ES-I3 (cell line): Measurements from ENCODE around the gene IQCH.
"Not testable (repeated sequence)": the region's sequence is repeated elsewhere in the genome, so short reads cannot be mapped to it uniquely, and the experiment has no call there.

Experiments
- H3K36me3 ChIP-seq: 2 replicates; pipeline ENCODE4 v1.6.1; 2013; ENCODE audit warnings: mild to moderate bottlenecking, low read length, control low read depth, moderate library complexity; ENCODE audit not compliant: insufficient read depth
- H3K4me1 ChIP-seq: 2 replicates; pipeline ENCODE4 v1.6.1; 2013; ENCODE audit warnings: mild to moderate bottlenecking, control low read depth, low read length; ENCODE audit not compliant: insufficient read depth
- H3K9ac ChIP-seq: 2 replicates; pipeline ENCODE4 v1.6.1; 2013; ENCODE audit warnings: low read depth, mild to moderate bottlenecking, low read length, moderate library complexity
- H3K9me3 ChIP-seq: 2 replicates; pipeline ENCODE4 v1.6.1; 2013; ENCODE audit warnings: mild to moderate bottlenecking, low read length, moderate library complexity; ENCODE audit not compliant: control insufficient read depth, insufficient read depth

IQCH gene

DNA sequence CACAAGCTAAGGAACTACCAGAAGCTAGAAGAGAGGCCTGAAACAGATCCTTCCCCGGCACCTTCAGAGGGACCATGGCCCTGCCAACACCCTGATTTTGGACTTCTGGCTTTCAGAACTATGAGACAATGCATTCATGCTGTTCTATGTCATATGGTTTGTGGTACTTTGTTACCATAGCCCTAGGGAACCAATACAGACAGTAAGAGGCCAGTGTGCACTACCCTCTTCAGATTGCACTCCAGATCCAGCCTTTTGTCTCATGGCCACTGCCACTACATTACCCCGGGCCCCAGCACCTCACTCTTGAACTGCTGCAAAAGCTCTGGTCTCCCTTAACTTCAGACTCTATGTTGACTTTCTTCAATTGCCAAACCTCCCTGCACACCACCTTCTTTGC lies 24.1 kb upstream of the IQCH start:
- H3K36me3 ChIP-seq, result peaks cover 5% of the 10 kb centered on the region; the same call in 1 of the 2 replicates
- no peaks in the 10 kb centered on the region for H3K4me1 ChIP-seq
- H3K9ac ChIP-seq, result no peak overlapping the region
- no peaks in the 10 kb centered on the region for H3K9me3 ChIP-seq

GRCh38 chr15:67232591-67232990 lies 22.0 kb upstream of the IQCH start:
- no peaks in the 10 kb centered on the region for H3K4me1 ChIP-seq
- no peaks in the 10 kb centered on the region for H3K9me3 ChIP-seq
- H3K9ac ChIP-seq, result no peak overlapping the region
- peaks cover 5% of the 10 kb centered on the region; the same call in 1 of the 2 replicates for H3K36me3 ChIP-seq

- H3K4me1 ChIP-seq, result peaks cover 28% of the 10 kb centered on the region
- no peaks in the 10 kb centered on the region for H3K9me3 ChIP-seq
- H3K9ac ChIP-seq, result no peak overlapping the region
- H3K36me3 ChIP-seq, result no peaks in the 10 kb centered on the region
These were observed 14.1 kb upstream of the IQCH start for GRCh38 chr15:67240235-67241131.

DNA sequence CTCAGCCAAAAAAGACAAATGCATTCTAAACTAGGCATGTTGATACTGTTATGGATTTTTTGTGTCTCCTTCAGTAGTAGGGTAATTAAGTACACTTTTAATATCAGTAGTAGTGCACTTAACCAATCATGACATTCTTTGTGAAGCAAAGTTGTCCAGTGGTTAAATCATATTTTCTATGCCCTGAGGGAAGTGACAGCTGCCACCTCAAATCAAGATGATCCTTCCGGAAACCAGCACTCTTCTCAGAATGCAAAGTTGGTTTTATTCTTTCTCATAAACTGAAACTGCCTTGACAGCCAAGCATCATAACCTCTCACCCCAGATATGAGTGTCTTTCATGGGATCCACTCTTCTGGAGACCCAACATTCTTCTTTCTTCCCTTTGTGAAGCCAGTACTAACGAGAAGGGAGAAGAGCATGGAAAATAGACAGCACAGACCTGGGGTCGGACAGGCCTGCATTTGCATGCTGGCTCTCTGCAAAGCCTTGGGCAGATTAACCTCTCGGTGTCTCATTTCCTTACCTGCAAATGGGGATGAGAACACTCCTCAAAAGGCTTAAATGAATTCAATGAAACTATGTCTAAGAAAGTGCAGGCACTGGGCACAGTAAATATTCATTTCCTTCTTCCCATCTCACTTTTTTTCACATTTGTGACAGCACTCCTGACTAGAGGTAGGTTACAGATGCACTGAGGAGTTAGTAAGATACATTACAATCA lies 13.3 kb upstream of the IQCH start:
- Histone ChIP-seq H3K9me3 (no peaks in the 10 kb centered on the region), H3K9ac (no peak overlapping the region), H3K36me3 (no peaks in the 10 kb centered on the region), H3K4me1 (peaks cover 28% of the 10 kb centered on the region)

- no peaks in the 10 kb centered on the region for H3K9me3 ChIP-seq
- no peaks in the 10 kb centered on the region for H3K36me3 ChIP-seq
- H3K4me1 ChIP-seq, result peaks cover 28% of the 10 kb centered on the region
- H3K9ac ChIP-seq, result no peak overlapping the region
These were observed 11.9 kb upstream of the IQCH start for GRCh38 chr15:67242708-67243111.

DNA sequence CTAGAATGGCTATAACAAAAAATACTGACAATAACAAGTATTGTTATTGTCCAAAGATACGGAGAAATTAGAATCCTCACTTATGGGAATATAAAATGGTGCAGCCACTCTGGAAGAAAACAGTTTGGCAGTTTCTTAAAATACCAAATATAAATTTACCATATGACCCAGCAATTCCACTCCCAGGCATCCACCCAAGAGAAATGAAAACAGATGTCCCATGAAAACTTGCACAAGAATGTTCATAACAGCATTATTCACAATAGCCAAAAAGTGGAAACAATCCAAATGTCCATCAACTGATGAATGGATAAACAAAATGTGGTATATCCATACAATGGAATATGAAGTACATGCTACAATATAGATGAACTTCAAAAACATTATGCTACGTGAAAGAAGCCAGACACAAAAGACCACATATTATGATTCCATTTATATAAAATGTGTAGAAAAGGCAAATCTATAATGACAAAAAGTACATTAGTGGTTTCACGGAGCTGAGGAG lies 9.6 kb upstream of the IQCH start:
- Histone ChIP-seq H3K36me3 (no peaks in the 10 kb centered on the region), H3K9ac (no peak overlapping the region), H3K9me3 (no peaks in the 10 kb centered on the region), H3K4me1 (peaks cover 28% of the 10 kb centered on the region)

GRCh38 chr15:67246606-67247005 lies 8.0 kb upstream of the IQCH start:
- H3K4me1 ChIP-seq, result peaks cover 14% of the 10 kb centered on the region
- not testable (repeated sequence) for H3K36me3 ChIP-seq, H3K9ac ChIP-seq, H3K9me3 ChIP-seq

DNA sequence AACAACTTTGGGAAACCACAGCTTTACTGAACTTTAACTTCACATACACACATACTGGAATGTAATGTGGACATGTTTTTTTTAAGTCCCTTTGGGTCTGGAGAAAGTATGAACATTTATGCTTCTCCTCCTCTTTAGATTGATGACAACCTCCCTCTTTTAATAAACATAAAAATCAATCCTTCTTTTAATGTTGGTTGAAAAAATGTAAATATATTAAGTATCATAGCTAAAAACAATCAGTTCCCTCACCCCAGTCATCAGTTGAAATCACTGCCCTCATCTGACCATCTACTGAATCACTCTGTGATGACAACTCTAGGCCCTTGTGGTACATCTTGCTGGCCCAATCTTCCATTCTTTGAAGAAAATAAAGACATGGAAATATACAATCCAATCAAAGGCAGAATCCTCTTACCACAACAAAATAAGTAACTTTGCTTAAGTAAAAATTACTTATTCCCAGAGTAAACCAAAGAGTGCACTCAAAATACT lies 6.5 kb upstream of the IQCH start:
- no peaks in the 10 kb centered on the region for H3K36me3 ChIP-seq
- peaks cover 5% of the 10 kb centered on the region for H3K4me1 ChIP-seq
- no peaks in the 10 kb centered on the region for H3K9me3 ChIP-seq
- no peak overlapping the region for H3K9ac ChIP-seq

DNA sequence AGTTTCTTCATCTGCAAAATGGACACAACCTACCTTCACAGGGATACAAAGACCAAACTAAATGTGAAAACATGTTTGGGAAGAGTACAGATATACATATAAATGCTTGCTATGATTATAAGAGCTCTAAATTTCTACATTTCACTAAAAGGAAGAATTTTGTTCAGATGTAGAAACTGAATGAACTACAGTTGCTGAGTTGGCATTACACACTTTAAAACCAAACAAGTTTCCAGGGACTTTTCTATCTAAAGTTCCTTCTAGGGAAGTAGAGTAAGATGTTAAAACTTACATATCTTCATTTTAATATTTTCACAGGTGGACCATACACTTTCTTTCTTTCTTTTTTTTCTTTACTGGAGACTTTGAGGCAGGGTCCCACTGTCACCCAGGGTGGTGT lies 4.8 kb upstream of the IQCH start:
- no peak overlapping the region for H3K9ac ChIP-seq
- H3K36me3 ChIP-seq, result no peaks in the 10 kb centered on the region
- no peaks in the 10 kb centered on the region for H3K9me3 ChIP-seq
- no peaks in the 10 kb centered on the region for H3K4me1 ChIP-seq

- no peaks in the 10 kb centered on the region for H3K36me3 ChIP-seq
- H3K9ac ChIP-seq, result no peak overlapping the region
- H3K4me1 ChIP-seq, result no peaks in the 10 kb centered on the region
- no peaks in the 10 kb centered on the region for H3K9me3 ChIP-seq
These were observed 3.3 kb upstream of the IQCH start for GRCh38 chr15:67251318-67251717.

- Histone ChIP-seq H3K4me1 (no peaks in the 10 kb centered on the region), H3K9ac (no peak overlapping the region), H3K9me3 (no peaks in the 10 kb centered on the region), H3K36me3 (no peaks in the 10 kb centered on the region)
These were observed 1.5 kb upstream of the IQCH start for GRCh38 chr15:67253101-67253500.

DNA sequence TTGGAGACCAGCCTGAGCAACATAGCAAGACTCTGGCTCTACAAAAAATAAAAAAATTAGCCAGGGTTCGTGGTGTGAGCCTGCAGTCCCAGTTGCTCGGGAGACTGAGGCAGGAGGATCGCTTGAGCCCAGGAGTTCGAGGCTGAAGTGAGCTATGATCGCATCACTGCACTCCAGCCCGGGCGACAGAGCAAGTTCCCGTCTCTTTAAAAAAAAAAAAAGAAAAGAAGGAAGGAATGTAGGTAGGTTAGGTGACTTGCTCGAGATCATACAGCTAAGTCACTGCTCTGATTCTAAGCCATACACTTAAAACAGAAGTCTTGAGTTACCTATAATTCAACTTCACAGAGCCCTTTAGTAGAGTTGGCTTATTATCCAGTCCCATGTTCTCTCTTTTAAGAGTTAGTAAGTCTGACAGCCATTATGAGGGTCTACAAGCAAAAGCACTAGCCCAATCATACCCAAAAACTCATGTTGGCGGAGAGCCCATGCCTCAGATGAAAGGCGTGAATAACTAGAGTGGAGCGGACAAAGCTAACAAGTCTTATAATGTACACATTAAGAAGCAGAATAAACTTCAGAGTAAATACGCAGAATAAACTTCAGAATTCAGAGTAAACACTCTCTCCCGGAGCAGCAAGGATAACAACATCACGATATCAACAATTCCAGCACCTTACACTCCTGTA lies 893 bp upstream of the IQCH start:
- Histone ChIP-seq H3K4me1 (no peaks in the 10 kb centered on the region), H3K36me3 (no peaks in the 10 kb centered on the region), H3K9ac (peak overlapping the region; percentile 75), H3K9me3 (no peaks in the 10 kb centered on the region)

- Histone ChIP-seq H3K36me3 (no peaks in the 10 kb centered on the region), H3K9me3 (no peaks in the 10 kb centered on the region), H3K4me1 (no peaks in the 10 kb centered on the region), H3K9ac (no peak overlapping the region)
These were observed 1.5 kb downstream of the IQCH start for GRCh38 chr15:67256051-67256450.

GRCh38 chr15:67258412-67258811 lies 3.8 kb downstream of the IQCH start:
- H3K9ac ChIP-seq, H3K36me3 ChIP-seq, H3K9me3 ChIP-seq, H3K4me1 ChIP-seq: not testable (repeated sequence)
